Measurements from ENCODE around the gene SAG. TPM values are rescaled to one million over a fixed set of nuclear protein-coding genes. Genes with fewer than 3 reads are reported as not detected.

The SAG gene
- total and polyA plus RNA-seq, 8 donors = not detected

- FAIRE-seq = no peak
- no peak for TF ChIP-seq CTCF (IDR thresholded peaks at IDR 0.05)
- Histone ChIP-seq H3K27me3 (no peaks in the 10 kb centered on the region), H3K9me3 (no peaks in the 10 kb centered on the region), H3K4me1 (no peaks in the 10 kb centered on the region), H3K4me3 (no peak overlapping the region), H3K36me3 (no peaks in the 10 kb centered on the region), H3K27ac (no peak overlapping the region)
- ATAC-seq = no peak
- 64 to 75% methylated on average over 7 of the region's 7 CpGs for WGBS, 2 donors
- intact Hi-C loops (cut with DNase I) = no loop called here
- DNase-seq = no peak
Measured at GRCh38 chr2:233317196-233317943, 9.8 kb downstream of the SAG start.

- no peaks in the 10 kb centered on the region for H3K4me1 ChIP-seq
- no peaks in the 10 kb centered on the region for H3K36me3 ChIP-seq
- no peak for ATAC-seq
- no peak for TF ChIP-seq CTCF (IDR thresholded peaks at IDR 0.05)
- H3K27ac ChIP-seq = no peak overlapping the region
- no peak for FAIRE-seq
- DNase-seq = no peak
- intact Hi-C loops (cut with DNase I) = no loop called here
- H3K27me3 ChIP-seq = no peaks in the 10 kb centered on the region
- 66 to 67% methylated on average over 5 of the region's 5 CpGs for whole genome bisulfite sequencing, 2 donors
- no peak overlapping the region for H3K4me3 ChIP-seq
- no peaks in the 10 kb centered on the region for H3K9me3 ChIP-seq
Measured at GRCh38 chr2:233319256-233319655, 11.6 kb downstream of the SAG start.

DNA sequence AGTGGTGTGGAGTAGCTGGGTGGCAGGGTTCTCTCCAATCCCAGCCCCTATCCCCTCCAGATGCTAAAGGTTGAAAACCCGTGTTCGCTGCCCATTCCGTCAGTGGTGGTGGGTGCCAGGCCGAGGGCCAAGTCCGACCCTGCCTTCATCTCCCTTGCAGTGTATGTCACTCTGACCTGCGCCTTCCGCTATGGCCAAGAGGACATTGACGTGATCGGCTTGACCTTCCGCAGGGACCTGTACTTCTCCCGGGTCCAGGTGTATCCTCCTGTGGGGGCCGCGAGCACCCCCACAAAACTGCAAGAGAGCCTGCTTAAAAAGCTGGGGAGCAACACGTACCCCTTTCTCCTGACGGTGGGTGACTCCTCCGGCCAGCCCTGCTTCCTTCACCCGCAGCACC is 12.9 kb downstream of the SAG start:
- Histone ChIP-seq H3K9me3 (no peaks in the 10 kb centered on the region), H3K27ac (no peak overlapping the region), H3K36me3 (no peaks in the 10 kb centered on the region), H3K27me3 (no peaks in the 10 kb centered on the region), H3K4me1 (no peaks in the 10 kb centered on the region), H3K4me3 (no peak overlapping the region)
- WGBS, 2 donors = 82 to 88% methylated on average over 17 of the region's 17 CpGs
- intact Hi-C loops (cut with DNase I) = no loop called here
- no peak for TF ChIP-seq CTCF (IDR thresholded peaks at IDR 0.05)
- DNase-seq = no peak
- no peak for ATAC-seq
- no peak for FAIRE-seq

GRCh38 chr2:233321166-233321565 is 13.6 kb downstream of the SAG start:
- FAIRE-seq (no peak), DNase-seq (no peak), ATAC-seq (no peak)
- Histone ChIP-seq H3K27ac (no peak overlapping the region), H3K9me3 (no peaks in the 10 kb centered on the region), H3K36me3 (no peaks in the 10 kb centered on the region), H3K27me3 (no peaks in the 10 kb centered on the region), H3K4me3 (no peak overlapping the region), H3K4me1 (no peaks in the 10 kb centered on the region)
- 60 to 69% methylated on average over 6 of the region's 6 CpGs for WGBS, 2 donors
- intact Hi-C loops (cut with DNase I) = no loop called here
- TF ChIP-seq CTCF (IDR thresholded peaks at IDR 0.05) = no peak

DNA sequence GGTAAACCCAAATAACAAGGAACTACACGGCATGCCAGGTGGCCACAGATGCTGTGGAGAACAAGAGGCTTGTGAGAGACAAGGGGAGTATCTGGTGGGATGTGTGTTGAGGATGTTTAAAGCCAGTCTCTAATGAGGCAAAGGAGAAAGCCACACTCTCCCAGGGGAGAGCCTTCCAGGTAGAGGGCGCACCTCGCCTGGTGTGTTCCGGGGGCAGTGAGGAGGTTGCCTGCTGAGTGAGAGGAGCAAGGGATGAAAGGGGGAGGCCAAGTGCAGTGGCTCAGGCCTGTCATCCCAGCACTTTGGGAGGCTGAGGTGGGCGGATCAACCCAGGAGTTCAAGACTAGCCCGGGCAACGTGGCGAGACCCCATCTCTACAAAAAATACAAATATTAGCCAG is 16.2 kb downstream of the SAG start:
- 81% methylated on average over 8 of the region's 8 CpGs for WGBS, 2 donors
- TF ChIP-seq CTCF (IDR thresholded peaks at IDR 0.05) = no peak

More for the DNA sequence above, 16.2 kb downstream of the SAG start:
- Histone ChIP-seq H3K27me3 (no peaks in the 10 kb centered on the region), H3K4me3 (no peak overlapping the region), H3K27ac (no peak overlapping the region), H3K4me1 (no peaks in the 10 kb centered on the region), H3K9me3 (no peaks in the 10 kb centered on the region), H3K36me3 (no peaks in the 10 kb centered on the region)
- FAIRE-seq (no peak), ATAC-seq (no peak), DNase-seq (no peak)
- intact Hi-C loops (cut with DNase I) = no loop called here
